H9 (cell line): ENCODE data around the gene RPL29. TPM values are rescaled to one million over a fixed set of nuclear protein-coding genes. Genes with fewer than 3 reads are reported as not detected.

Source experiments
- DNase-seq: peaks from one replicate; pipeline ENCODE4 v3.0.0-alpha.2; 2017
- H2AFZ ChIP-seq: one replicate; pipeline ENCODE4 v1.6.1; 2013; ENCODE audit warnings: mild to moderate bottlenecking, low read length, control low read depth, moderate library complexity
- H2AK5ac ChIP-seq: 2 replicates; pipeline ENCODE4 v1.6.1; 2013; ENCODE audit warnings: low read length, control low read depth, mixed read lengths; ENCODE audit not compliant: insufficient read length
- H2BK120ac ChIP-seq: one replicate; pipeline ENCODE4 v1.6.1; 2013; ENCODE audit warnings: low read depth, mild to moderate bottlenecking, low read length, control low read depth, inconsistent platforms; ENCODE audit not compliant: poor library complexity, severe bottlenecking
- H2BK12ac ChIP-seq: 2 replicates; pipeline ENCODE4 v1.6.1; 2013; ENCODE audit warnings: low read length, control low read depth, mixed read lengths, low read depth; ENCODE audit not compliant: insufficient read length
- H2BK15ac ChIP-seq: 2 replicates; pipeline ENCODE4 v1.6.1; 2013; ENCODE audit warnings: low read depth, low read length, control low read depth
- H2BK20ac ChIP-seq: one replicate; pipeline ENCODE4 v1.6.1; 2013; ENCODE audit warnings: low read depth, mild to moderate bottlenecking, low read length, control low read depth, inconsistent platforms; ENCODE audit not compliant: poor library complexity, severe bottlenecking
- H2BK5ac ChIP-seq: 2 replicates; pipeline ENCODE4 v1.6.1; 2013; ENCODE audit warnings: low read length, control low read depth, mixed read lengths; ENCODE audit not compliant: insufficient read length
- H3K14ac ChIP-seq: 2 replicates; pipeline ENCODE4 v1.6.1; 2013; ENCODE audit warnings: low read length, control low read depth; ENCODE audit not compliant: insufficient read depth
- H3K18ac ChIP-seq: 2 replicates; pipeline ENCODE4 v1.6.1; 2013; ENCODE audit warnings: low read depth, mild to moderate bottlenecking, mixed read lengths, low read length, control low read depth; ENCODE audit not compliant: insufficient read length
- H3K23ac ChIP-seq: 2 replicates; pipeline ENCODE4 v1.6.1; 2013; ENCODE audit warnings: low read length, control low read depth, mixed read lengths, low read depth; ENCODE audit not compliant: insufficient read length
- H3K23me2 ChIP-seq: 2 replicates; pipeline ENCODE4 v1.6.1; 2013; ENCODE audit warnings: low read depth, mild to moderate bottlenecking, mixed read lengths, low read length, control low read depth; ENCODE audit not compliant: insufficient read length, poor library complexity, severe bottlenecking
- H3K27ac ChIP-seq: 2 replicates; pipeline ENCODE4 v1.5.1; 2013; ENCODE audit warnings: low read length, control low read depth, mixed read lengths, low read depth; ENCODE audit not compliant: insufficient read length
- H3K27me3 ChIP-seq: 2 replicates; pipeline ENCODE4 v1.6.1; 2013; ENCODE audit warnings: low read length, control low read depth, inconsistent platforms; ENCODE audit not compliant: insufficient read depth
- H3K4ac ChIP-seq: 2 replicates; pipeline ENCODE4 v1.6.1; 2013; ENCODE audit warnings: low read depth, mild to moderate bottlenecking, control low read depth, inconsistent platforms, low read length, moderate library complexity
- H3K4me1 ChIP-seq: 2 replicates; pipeline ENCODE4 v1.6.1; 2013; ENCODE audit warnings: low read length, control low read depth, inconsistent platforms; ENCODE audit not compliant: insufficient read depth
- H3K4me2 ChIP-seq: 2 replicates; pipeline ENCODE4 v1.6.1; 2013; ENCODE audit warnings: low read length, control low read depth, mixed read lengths; ENCODE audit not compliant: insufficient read length, insufficient read depth
- H3K56ac ChIP-seq: 2 replicates; pipeline ENCODE4 v1.6.1; 2013; ENCODE audit warnings: low read depth, mild to moderate bottlenecking, mixed read lengths, low read length, control low read depth; ENCODE audit not compliant: insufficient read length
- H3K79me1 ChIP-seq: 2 replicates; pipeline ENCODE4 v1.6.1; 2013; ENCODE audit warnings: low read depth, mild to moderate bottlenecking, moderate library complexity, low read length, control low read depth, inconsistent platforms; ENCODE audit not compliant: insufficient read depth, poor library complexity, severe bottlenecking
- H3K79me2 ChIP-seq: 2 replicates; pipeline ENCODE4 v1.6.1; 2013; ENCODE audit warnings: low read length, control low read depth, inconsistent platforms; ENCODE audit not compliant: insufficient read depth
- H3K9ac ChIP-seq: 2 replicates; pipeline ENCODE4 v1.6.1; 2013; ENCODE audit warnings: low read length, control low read depth, mixed read lengths; ENCODE audit not compliant: insufficient read length; ENCODE audit errors: extremely low read depth
- H3K9me3 ChIP-seq: one replicate; pipeline ENCODE4 v1.6.1; 2013; ENCODE audit warnings: low read depth, low read length, inconsistent platforms; ENCODE audit not compliant: control insufficient read depth
- H3T11ph ChIP-seq: one replicate; pipeline ENCODE4 v1.6.1; 2013; ENCODE audit warnings: mild to moderate bottlenecking, low read length, control low read depth, inconsistent platforms
- H4K20me1 ChIP-seq: one replicate; pipeline ENCODE4 v1.6.1; 2013; ENCODE audit not compliant: control insufficient read depth, insufficient read length, insufficient read depth
- H4K5ac ChIP-seq: 2 replicates; pipeline ENCODE4 v1.6.1; 2013; ENCODE audit warnings: low read depth, mild to moderate bottlenecking, mixed read lengths, low read length, control low read depth; ENCODE audit not compliant: insufficient read length
- H4K8ac ChIP-seq: replicated peaks from 2 replicates; pipeline ENCODE4 v1.6.1; 2013; ENCODE audit warnings: low read length, control low read depth, mixed read lengths, low read depth; ENCODE audit not compliant: insufficient read length
- H4K91ac ChIP-seq: 2 replicates; pipeline ENCODE4 v1.6.1; 2013; ENCODE audit warnings: low read depth, mild to moderate bottlenecking, moderate library complexity, mixed read lengths, low read length, control low read depth; ENCODE audit not compliant: insufficient read length
- H3K27ac Mint-ChIP-seq, 3 experiments: 2 replicates in 2 of 3; 3 replicates in 1 of 3; pipeline ENCODE4 v1.8.0; 2020 to 2021; ENCODE audit warnings: mixed read lengths in 3 of 3, mild to moderate bottlenecking in 1 of 3, moderate library complexity in 1 of 3
- H3K27me3 Mint-ChIP-seq: 2 replicates; pipeline ENCODE4 v1.8.0; 2021; ENCODE audit warnings: low read depth, mild to moderate bottlenecking, moderate library complexity, mixed read lengths
- H3K36me3 Mint-ChIP-seq, 3 experiments: 2 replicates in 2 of 3; 3 replicates in 1 of 3; pipeline ENCODE4 v1.8.0; 2020 to 2021; ENCODE audit warnings: low read depth in 3 of 3, mixed read lengths in 3 of 3; ENCODE audit not compliant: insufficient read depth in 1 of 3
- H3K4me1 Mint-ChIP-seq, 2 experiments: 2 replicates each; pipeline ENCODE4 v1.8.0; 2020; ENCODE audit warnings: mixed read lengths in 2 of 2
- H3K4me3 Mint-ChIP-seq, 2 experiments: 2 replicates in 1 of 2; 3 replicates in 1 of 2; pipeline ENCODE4 v1.8.0; 2020 to 2021; ENCODE audit warnings: mild to moderate bottlenecking in 2 of 2, mixed read lengths in 2 of 2, moderate library complexity in 1 of 2
- H3K9me3 Mint-ChIP-seq, 2 experiments: 2 replicates in 1 of 2; 3 replicates in 1 of 2; pipeline ENCODE4 v1.8.0; 2020; ENCODE audit warnings: mild to moderate bottlenecking in 2 of 2, mixed read lengths in 2 of 2, moderate library complexity in 1 of 2
- WGBS: extraction: QIAGEN DNeasy Blood & Tissue Kit; methylation state at CpG from one replicate; pipeline ENCODE4 v1.1.7; 2013; ENCODE audit warnings: missing lambda C conversion rate, low lambda C conversion rate, mixed read lengths; ENCODE audit not compliant: insufficient read length; ENCODE audit errors: extremely low coverage; 5-methylcytosine and 5-hydroxymethylcytosine counted together
- total RNA-seq: library from RNA; stranded (reverse); gene quantifications from 2 replicates; pipeline ENCODE4 v1.2.1, GENCODE V29; 2021
- TF ChIP-seq, protein P1 (sequence below): fragments of 200-600 bp; sonication (generic); conservative IDR thresholded peaks from 3 replicates; pipeline ENCODE4 v1.8.0; 2021; ENCODE audit warnings: antibody characterized with exemption, mild to moderate bottlenecking

The RPL29 gene
- total RNA-seq, 1 experiment from 2014 or later, result 1,592 TPM

DNA sequence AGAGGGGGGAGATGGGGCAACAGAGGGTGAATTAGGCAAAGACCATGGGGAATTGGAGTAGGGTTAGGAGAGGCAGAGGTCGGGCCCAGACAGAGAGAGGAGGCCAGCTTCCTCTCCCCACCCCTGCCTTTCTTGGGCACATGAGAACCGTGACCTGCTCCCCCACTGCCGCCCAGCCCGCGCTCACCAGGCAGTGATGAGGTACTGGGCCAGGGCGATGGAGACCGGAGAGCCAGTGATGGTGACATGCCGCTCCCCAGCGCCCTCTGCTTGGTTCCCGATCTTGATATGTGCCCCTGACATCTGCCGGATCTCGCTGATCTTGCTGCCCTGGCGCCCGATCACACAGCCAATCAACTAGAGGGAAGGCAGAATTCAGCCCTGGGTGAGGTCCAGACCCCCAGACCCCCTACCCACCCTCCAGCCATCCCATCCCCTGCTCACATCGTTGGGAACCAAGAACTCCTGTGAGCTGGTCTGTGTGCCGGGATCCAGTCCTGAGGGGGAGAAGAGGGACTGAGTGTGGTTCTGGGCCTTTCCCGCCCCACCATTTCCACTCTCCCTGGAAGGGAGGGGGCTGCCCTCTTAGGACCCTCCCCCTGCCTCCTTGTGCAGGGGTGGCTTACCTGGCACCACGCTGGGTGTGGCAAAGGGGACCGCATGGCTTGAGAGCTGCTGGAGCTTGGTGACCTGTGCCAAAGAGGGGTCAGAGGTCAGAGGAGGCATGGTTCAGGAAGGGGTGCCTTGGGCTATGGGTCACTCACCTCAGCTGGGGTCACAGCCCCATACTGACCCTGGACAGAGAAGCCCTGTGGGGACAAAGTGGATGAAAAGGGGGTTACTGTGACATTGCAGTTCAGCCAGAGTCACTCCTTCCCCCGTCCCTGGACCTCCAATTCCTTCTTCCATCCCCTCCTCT lies 36.8 kb downstream of the RPL29 start:
- no peak for DNase-seq
- H3K4me1 ChIP-seq, result no peaks in the 10 kb centered on the region
- H2BK20ac ChIP-seq, result no peak overlapping the region
- H3K9me3 Mint-ChIP-seq, result no peaks in the 10 kb centered on the region
- H3K27me3 ChIP-seq, result peaks cover 16% of the 10 kb centered on the region
- H2BK12ac ChIP-seq, result no peak overlapping the region
- H2BK5ac ChIP-seq, result no peak overlapping the region
- H3K79me2 ChIP-seq, result no peaks in the 10 kb centered on the region
- no peaks in the 10 kb centered on the region for H4K20me1 ChIP-seq
- H3K9ac ChIP-seq, result no peak overlapping the region
- H2AK5ac ChIP-seq, result no peak overlapping the region
- H3K23me2 ChIP-seq, result no peaks in the 10 kb centered on the region
- H3K36me3 Mint-ChIP-seq, result no peaks in the 10 kb centered on the region
- H3K79me1 ChIP-seq, result no peaks in the 10 kb centered on the region
- H3K27ac Mint-ChIP-seq, result peak overlapping the region in 1 of 3 experiments; percentile 35; a peak in 1 of 7 replicates
- H3K4ac ChIP-seq, result no peak overlapping the region
- H3K56ac ChIP-seq, result no peak overlapping the region
- no peak overlapping the region for H2BK15ac ChIP-seq
- no peak overlapping the region for H3K14ac ChIP-seq
- no peak overlapping the region for H3K23ac ChIP-seq
- H4K91ac ChIP-seq, result no peak overlapping the region
- no peaks in the 10 kb centered on the region for H3K9me3 ChIP-seq
- H3K4me2 ChIP-seq, result no peak overlapping the region
- TF ChIP-seq, protein P1, sequence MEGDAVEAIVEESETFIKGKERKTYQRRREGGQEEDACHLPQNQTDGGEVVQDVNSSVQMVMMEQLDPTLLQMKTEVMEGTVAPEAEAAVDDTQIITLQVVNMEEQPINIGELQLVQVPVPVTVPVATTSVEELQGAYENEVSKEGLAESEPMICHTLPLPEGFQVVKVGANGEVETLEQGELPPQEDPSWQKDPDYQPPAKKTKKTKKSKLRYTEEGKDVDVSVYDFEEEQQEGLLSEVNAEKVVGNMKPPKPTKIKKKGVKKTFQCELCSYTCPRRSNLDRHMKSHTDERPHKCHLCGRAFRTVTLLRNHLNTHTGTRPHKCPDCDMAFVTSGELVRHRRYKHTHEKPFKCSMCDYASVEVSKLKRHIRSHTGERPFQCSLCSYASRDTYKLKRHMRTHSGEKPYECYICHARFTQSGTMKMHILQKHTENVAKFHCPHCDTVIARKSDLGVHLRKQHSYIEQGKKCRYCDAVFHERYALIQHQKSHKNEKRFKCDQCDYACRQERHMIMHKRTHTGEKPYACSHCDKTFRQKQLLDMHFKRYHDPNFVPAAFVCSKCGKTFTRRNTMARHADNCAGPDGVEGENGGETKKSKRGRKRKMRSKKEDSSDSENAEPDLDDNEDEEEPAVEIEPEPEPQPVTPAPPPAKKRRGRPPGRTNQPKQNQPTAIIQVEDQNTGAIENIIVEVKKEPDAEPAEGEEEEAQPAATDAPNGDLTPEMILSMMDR, result no peak
- H3K27me3 Mint-ChIP-seq, result peaks cover 66% of the 10 kb centered on the region
- no peak overlapping the region for H2AFZ ChIP-seq
- no peak overlapping the region for H3K4me3 Mint-ChIP-seq
- no CpG with 5 or more reads among the region's 20 CpGs for WGBS
- no peak overlapping the region for H3K18ac ChIP-seq
- H4K5ac ChIP-seq, result no peak overlapping the region
- H4K8ac ChIP-seq, result no peak overlapping the region
- H2BK120ac ChIP-seq, result no peak overlapping the region
- H3K4me1 Mint-ChIP-seq, result peaks cover 18 to 33% of the 10 kb centered on the region in 2 experiments
- H3K27ac ChIP-seq, result no peak overlapping the region
- no peak overlapping the region for H3T11ph ChIP-seq
